ENCODE measurements around the gene SULT1A2. TPM values are rescaled to one million over a fixed set of nuclear protein-coding genes. Genes with fewer than 3 reads are reported as not detected.

SULT1A2 gene
- total RNA-seq, 1 donor from 2014 or later: not detected

GRCh38 chr16:28585674-28586073 lies 11.2 kb downstream of the SULT1A2 start:
- no peaks in the 10 kb centered on the region for H3K27me3 ChIP-seq (ENCODE audit: control insufficient read depth, insufficient read depth, low read length)
- no peak for TF ChIP-seq CTCF (IDR thresholded peaks at IDR 0.05; ENCODE audit: insufficient read depth, low read length, severe bottlenecking)
- H3K36me3 ChIP-seq (ENCODE audit: control insufficient read depth, insufficient read depth, low read length): peaks cover 5% of the 10 kb centered on the region

GRCh38 chr16:28580726-28581315 lies 16.0 kb downstream of the SULT1A2 start:
- DNase-seq (ENCODE audit: low read depth) (no peak), FAIRE-seq (no peak)
- no peak for TF ChIP-seq CTCF (IDR thresholded peaks at IDR 0.05; ENCODE audit: insufficient read depth, low read length, severe bottlenecking)
- Histone ChIP-seq H3K36me3 (ENCODE audit: control insufficient read depth, insufficient read depth, low read length) (peaks cover 3% of the 10 kb centered on the region), H3K4me3 (ENCODE audit: low read depth, low read length) (no peak overlapping the region), H3K27me3 (ENCODE audit: control insufficient read depth, insufficient read depth, low read length) (no peaks in the 10 kb centered on the region)

More at GRCh38 chr16:28585674-28586073, 11.2 kb downstream of the SULT1A2 start:
- H3K4me3 ChIP-seq (ENCODE audit: low read depth, low read length): no peak overlapping the region
- DNase-seq (ENCODE audit: low read depth) (no peak), FAIRE-seq (no peak)

GRCh38 chr16:28575446-28576109 lies 21.3 kb downstream of the SULT1A2 start:
- DNase-seq (ENCODE audit: low read depth): no peak
- no peak for TF ChIP-seq CTCF (IDR thresholded peaks at IDR 0.05; ENCODE audit: insufficient read depth, low read length, severe bottlenecking)
- Histone ChIP-seq H3K4me3 (ENCODE audit: low read depth, low read length) (no peak overlapping the region), H3K27me3 (ENCODE audit: control insufficient read depth, insufficient read depth, low read length) (no peaks in the 10 kb centered on the region), H3K36me3 (ENCODE audit: control insufficient read depth, insufficient read depth, low read length) (no peaks in the 10 kb centered on the region)
- FAIRE-seq: no peak

- H3K4me3 ChIP-seq (ENCODE audit: low read depth, low read length): no peak overlapping the region
- FAIRE-seq (no peak), DNase-seq (ENCODE audit: low read depth) (no peak)
- H3K27me3 ChIP-seq (ENCODE audit: control insufficient read depth, insufficient read depth, low read length): no peaks in the 10 kb centered on the region
- no peak for TF ChIP-seq CTCF (IDR thresholded peaks at IDR 0.05; ENCODE audit: insufficient read depth, low read length, severe bottlenecking)
- no peaks in the 10 kb centered on the region for H3K36me3 ChIP-seq (ENCODE audit: control insufficient read depth, insufficient read depth, low read length)
Measured at GRCh38 chr16:28574925-28575324, 21.9 kb downstream of the SULT1A2 start.

GRCh38 chr16:28573738-28574718 lies 22.8 kb downstream of the SULT1A2 start:
- H3K27me3 ChIP-seq (ENCODE audit: control insufficient read depth, insufficient read depth, low read length): no peaks in the 10 kb centered on the region
- FAIRE-seq (no peak), DNase-seq (ENCODE audit: low read depth) (no peak)
- no peak overlapping the region for H3K4me3 ChIP-seq (ENCODE audit: low read depth, low read length)
- H3K36me3 ChIP-seq (ENCODE audit: control insufficient read depth, insufficient read depth, low read length): no peaks in the 10 kb centered on the region
- no peak for TF ChIP-seq CTCF (IDR thresholded peaks at IDR 0.05; ENCODE audit: insufficient read depth, low read length, severe bottlenecking)
